Activated CD8-positive, alpha-beta memory T cell treated with anti-CD3 and anti-CD28 coated beads for 48 hours (primary cell): ENCODE results near the gene GPR42.
A peak's percentile ranks its signal among the peaks of the same experiment; 100 is the strongest.
"Not testable (repeated sequence)": the region's sequence is repeated elsewhere in the genome, so short reads cannot be mapped to it uniquely, and the experiment has no call there.

Source experiments
- DNase-seq, 3 experiments: peaks; one replicate each; pipeline ENCODE4 v3.0.0-alpha.2; 2020; ENCODE audit warnings: low read depth in 2 of 3, low spot score in 2 of 3

Gene GPR42

DNA sequence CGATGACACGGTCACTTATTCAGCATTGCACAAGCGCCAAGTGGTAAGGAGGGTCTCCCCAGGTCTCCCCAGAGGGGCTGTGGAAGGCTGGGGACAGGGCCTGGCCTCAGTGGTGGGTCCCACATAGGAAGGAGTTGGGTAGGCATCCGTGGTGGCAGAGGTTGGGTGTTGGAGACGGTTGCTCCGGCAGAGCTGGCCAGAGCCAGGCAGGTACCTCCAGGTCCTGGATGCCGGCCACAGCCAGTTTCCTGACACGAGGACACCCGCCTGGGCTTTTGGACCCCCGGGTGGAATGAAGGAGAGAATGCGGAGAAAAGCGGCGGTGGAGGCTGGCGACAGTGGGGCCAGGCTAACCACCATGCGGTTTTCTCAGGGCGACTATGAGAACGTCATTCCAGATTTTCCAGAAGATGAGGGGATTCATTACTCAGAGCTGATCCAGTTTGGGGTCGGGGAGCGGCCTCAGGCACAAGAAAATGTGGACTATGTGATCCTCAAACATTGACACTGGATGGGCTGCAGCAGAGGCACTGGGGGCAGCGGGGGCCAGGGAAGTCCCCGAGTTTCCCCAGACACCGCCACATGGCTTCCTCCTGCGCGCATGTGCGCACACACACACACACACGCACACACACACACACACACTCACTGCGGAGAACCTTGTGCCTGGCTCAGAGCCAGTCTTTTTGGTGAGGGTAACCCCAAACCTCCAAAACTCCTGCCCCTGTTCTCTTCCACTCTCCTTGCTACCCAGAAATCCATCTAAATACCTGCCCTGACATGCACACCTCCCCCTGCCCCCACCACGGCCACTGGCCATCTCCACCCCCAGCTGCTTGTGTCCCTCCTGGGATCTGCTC, 24.4 kb upstream of the GPR42 start:
- DNase-seq = peak in 2 of 3 experiments; percentile 42 to 56

DNA sequence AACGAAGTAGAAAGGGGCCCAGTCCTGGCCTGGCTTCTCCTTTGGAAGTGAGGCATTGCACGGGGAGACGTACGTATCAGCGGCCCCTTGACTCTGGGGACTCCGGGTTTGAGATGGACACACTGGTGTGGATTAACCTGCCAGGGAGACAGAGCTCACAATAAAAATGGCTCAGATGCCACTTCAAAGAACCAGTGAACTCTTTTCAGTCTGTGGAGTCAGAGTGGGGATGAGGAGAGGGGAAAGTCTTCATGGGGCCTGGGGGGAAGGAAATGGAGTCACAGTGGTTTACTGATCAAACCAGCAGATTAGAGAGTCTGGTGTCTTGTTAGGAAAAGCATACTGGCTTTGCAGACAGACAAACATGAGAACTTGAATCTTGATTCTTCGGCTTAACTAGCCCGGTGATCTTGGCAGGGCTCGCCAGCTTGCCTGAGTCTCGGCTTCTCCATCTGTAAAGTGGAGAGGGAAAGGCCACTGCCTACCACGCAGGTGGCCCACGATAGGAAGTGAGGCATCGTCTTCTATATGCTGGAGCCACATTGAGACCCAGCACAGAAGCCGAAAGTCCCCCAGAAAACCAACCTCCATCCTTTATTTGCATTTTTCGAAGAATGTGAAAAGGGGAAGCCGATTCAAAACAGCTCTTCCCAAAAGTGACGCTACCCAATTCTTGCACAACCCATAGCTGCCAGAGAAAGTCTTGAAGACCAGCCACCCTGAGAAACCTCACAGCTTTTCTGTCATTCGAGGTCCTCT, 23.5 kb upstream of the GPR42 start, which contains the start of gene FFAR1:
Gene FFAR1 (plus strand): TSS at position 732 of the 759 bp plus-strand sequence. CDS start 3,650 bp downstream, outside the sequence.
- DNase-seq = peak; percentile 36 to 45 (median 43)

DNA sequence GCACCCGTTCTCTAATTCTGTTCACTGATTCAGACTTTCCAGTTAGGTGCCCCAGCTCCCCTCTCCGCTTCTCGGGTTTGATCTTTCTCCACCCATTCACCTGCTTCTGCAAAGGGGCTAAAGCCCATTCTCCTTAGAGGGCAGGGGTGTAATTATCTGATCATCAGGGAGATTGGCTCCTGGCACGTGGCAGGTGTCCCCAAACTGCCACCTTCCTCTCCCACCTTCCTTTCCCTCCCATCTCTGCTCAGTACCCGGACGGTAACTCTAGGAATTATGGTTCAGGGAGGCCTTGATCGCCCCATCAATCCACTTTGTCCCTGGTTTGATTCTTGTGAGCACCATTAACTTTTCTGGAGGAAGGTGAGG, 23.0 kb upstream of the GPR42 start:
- no peak for DNase-seq

DNA sequence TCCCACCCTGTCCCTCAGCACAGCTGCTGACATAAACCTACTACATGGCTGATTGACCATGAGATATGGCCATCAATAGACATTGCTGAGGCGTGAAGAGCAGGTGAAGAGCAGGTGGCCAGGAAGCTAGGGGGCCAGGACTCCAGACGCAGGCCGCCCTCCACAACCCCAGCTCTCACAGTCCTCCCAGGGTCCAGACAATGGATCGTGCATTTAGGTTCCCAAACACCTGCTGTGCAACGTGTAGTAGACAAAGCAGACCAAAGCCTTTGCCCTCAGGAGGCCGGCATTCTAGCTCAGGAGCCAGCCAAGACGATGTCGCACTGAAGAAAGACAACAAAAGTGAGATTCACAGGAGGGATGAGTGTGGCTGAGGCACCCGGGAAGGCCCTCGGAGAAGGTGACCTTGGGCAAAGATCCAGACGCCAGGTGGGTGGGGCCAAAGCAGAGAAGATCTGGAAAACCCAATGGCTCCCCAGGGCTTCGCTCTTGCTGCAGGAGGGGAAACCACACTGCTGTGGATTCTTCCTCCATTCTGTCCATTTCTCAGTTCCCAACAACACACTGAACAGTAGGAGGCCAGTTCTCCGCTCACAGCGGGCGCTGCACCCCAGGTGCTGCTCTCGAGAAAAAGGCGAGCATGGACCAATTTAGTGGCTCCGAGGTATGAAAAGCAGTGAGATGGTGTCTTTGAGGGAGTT, 21.8 kb upstream of the GPR42 start:
- DNase-seq = no peak

DNA sequence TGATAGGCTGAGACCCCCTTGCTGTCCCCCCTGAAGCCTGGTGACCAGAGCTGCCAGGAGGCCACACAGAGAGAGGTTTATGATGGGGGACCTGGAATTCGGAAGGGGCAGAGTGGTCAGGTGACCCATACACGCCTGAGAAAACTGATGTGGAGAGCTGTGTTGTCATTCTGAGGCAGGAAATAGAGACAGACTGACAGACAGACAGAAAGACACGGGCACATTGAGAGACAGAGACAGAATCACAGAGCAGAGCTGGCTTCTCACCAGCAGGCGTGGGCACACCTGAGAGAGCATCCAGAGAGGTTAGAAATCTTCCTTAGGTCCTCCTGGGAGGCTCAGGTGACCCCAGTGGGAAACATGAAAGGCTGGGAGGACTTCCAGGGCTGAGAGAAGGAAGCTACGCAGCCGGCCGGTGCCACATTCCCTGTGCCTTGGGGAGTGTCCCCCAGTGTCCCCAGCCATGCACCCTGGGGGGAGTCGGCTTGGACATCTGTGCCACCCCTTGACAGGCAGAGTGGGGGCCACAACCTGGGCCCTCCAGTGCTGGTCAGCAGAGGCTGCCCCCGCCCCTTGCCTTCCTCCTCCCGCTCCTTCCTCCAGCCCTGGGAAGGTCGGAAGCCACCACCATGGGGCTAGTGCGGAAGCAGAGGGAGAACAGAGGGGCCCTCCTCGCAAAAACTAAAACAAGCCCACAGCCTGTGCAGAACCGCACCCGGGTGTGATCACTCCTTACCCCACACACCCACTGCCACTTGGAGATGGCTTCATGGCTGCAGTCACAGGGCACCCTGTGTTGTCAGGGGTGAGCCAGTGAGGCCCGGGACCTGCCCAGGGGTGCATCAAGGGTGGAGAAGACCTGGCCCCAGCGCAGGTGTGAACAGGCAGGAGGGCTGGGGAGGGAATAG, 21.0 kb upstream of the GPR42 start:
- DNase-seq = no peak

DNA sequence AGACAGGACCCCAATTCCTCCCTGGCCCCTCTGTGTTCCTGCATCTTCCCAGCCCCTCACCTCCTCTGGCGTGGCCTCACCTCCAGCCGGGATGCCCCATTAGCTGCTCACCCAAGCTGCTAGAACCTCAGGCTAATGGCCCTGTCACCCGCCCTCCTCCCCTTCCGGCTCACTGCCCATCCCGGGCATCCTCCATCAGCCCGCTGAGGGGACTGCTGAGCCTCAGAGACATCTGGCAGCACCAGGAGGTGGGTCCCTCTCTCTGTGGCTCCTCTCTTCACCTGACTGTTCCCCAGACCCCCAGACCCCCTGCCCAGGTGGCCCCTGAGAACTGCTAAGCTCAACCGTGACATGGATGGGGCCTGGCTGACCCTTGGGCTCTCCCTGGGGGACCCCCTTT, 20.3 kb upstream of the GPR42 start:
- no peak for DNase-seq

DNA sequence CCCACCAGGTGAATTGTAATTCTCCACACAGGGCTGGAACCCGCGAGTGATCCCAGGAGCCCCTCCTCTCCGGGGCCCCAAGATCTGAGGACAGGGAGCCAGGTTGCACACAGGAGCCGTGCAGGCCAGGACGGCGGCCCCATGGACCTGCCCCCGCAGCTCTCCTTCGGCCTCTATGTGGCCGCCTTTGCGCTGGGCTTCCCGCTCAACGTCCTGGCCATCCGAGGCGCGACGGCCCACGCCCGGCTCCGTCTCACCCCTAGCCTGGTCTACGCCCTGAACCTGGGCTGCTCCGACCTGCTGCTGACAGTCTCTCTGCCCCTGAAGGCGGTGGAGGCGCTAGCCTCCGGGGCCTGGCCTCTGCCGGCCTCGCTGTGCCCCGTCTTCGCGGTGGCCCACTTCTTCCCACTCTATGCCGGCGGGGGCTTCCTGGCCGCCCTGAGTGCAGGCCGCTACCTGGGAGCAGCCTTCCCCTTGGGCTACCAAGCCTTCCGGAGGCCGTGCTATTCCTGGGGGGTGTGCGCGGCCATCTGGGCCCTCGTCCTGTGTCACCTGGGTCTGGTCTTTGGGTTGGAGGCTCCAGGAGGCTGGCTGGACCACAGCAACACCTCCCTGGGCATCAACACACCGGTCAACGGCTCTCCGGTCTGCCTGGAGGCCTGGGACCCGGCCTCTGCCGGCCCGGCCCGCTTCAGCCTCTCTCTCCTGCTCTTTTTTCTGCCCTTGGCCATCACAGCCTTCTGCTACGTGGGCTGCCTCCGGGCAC, 19.3 kb upstream of the GPR42 start:
- no peak for DNase-seq

DNA sequence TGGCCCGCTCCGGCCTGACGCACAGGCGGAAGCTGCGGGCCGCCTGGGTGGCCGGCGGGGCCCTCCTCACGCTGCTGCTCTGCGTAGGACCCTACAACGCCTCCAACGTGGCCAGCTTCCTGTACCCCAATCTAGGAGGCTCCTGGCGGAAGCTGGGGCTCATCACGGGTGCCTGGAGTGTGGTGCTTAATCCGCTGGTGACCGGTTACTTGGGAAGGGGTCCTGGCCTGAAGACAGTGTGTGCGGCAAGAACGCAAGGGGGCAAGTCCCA, 18.8 kb upstream of the GPR42 start:
- DNase-seq = no peak

DNA sequence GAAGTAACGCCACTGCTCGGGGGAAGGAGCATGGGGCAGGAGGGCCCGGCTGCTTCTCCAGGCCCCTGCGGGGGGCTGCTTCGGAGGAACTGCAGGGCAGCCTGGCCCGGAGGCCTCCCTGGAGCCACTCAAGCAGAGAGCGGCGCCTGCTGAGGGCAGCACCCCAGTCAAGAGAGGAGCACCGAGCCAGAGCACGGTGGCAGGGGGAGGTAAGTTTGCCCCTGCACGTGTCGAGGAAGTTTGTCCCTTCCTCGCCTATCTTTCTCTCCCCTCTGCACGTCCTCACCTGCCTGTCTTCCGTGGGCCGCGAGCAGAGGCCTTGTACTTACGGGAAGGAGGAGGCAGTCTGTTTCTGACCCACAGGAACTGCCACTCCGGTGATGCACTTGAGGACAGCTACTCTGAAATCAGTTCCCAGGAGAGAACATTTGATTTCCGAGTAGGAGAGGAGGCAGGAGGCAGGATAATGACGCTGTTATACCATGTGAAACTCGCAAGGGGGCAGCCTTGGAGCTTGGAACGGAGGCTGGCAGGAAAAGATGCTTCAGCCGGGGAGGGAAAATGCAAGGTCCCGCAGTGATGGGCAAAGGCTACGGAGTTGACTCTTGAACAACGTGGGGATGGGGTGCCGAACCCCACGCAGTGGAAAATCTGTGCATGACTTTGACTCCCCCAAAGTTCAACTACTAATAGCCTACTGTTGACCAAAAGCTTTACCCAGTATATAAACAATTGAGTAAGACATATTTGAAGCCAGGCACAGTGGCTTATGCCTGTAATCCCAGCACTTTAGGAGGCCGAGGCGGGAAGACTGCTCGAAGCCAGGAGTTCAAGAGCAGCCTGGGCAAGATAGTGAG, 18.2 kb upstream of the GPR42 start:
- peak; percentile 28 to 60 (median 40) for DNase-seq

DNA sequence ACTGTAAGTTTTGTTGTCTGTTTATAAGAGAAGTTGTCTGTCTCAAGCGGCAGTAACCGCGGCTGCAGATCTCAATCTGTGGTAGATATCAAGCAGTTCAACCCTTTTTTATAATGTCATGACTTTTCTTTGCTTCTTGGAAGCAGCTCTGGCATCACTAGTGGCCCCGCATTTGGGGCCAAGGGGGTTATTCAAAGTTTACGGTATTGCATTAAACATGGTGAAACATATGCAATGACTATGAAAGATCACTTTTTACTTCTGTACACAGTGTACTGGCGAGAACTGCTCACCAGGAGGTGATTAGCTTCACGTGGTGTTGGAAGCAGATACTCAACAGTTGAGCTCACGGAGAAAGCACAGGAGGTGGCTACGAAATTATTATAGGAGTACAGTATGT, 17.2 kb upstream of the GPR42 start:
- no peak for DNase-seq

DNA sequence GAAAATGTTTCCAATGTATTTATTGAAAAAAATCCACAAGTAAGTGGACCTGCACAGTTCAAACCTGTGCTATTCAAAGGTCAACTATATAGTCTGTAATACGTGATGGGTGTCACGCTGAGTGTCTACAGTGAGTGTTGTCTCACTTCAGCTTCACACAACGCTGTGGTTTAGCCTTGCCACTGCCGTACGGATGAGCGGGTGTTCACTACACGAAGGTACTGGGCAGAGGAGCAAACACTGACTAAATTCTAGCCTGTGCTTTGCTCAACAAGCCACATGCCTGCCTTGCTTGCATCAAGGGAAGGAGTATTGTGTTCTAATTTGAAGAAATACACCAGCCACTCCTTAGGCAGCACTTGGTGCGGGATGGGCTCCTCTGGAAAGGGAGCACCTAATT, 16.0 kb upstream of the GPR42 start:
- DNase-seq = no peak

DNA sequence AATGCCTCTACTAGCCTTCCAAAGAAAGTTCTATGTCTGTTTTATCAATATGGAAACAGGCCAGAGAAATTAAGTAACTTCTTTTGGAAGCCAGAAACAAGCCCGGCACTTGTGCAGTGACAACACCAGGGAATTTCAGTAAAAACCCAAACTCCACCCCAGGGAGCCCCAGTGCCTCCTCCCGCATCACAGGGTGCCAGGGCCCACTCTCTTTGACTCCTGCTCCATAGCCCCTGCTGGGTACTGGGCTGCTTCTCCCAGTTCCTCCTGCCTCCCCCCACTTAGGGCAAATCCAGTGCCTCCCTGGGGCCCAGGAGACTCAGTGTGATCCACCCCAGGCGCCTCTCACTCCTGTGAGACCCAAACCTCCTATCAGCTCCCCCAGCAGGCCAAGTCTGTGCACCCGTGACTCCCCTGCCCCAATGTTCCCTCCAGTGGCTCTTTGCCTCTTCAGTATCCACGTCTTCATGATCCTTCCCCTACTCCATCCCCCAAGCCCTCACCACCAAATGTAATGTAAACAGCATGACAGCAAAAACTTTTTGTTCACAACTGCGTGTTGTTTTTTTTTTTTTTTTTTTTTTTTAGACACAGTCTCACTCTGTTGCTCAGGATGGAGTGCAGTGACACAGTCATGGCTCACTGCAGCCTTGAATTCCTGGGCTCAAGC, 14.9 kb upstream of the GPR42 start:
- DNase-seq = no peak

DNA sequence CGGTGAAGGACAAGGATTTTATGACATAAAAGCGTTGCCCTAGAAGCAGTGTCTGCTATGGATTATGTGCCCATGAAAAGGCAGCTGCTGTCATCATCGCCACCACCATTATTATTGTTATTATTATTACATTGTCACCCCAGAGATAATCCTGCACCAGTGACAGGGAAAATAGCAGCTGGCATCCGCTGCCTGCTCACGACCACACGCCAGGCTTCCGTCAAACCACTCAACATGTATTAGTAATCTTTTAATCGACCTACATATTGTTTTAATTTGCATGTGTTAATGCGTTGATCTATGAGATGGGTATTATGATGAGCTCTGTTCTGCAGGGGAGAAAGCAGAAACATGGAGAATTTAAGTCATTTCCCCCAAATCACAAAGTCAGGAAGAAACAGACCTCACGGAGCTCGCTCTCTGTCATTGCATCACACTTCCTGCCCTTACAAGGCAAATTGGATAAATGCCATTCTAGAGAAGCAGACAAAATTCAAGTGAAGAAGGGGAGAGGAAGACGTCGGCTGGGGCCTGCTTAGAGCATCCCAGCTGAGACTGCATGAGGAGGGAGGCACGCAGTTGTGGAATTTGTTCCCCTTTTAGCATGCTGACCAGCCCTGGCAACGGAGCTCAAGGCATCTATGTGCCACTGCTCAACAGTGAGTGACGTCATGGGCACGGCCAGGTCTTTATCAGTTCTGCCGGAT, 12.8 kb upstream of the GPR42 start, which contains the start of gene FFAR3:
Gene FFAR3 (plus strand): TSS at position 594 of the 707 bp plus-strand sequence. CDS start 431 bp downstream, outside the sequence.
- no peak for DNase-seq

DNA sequence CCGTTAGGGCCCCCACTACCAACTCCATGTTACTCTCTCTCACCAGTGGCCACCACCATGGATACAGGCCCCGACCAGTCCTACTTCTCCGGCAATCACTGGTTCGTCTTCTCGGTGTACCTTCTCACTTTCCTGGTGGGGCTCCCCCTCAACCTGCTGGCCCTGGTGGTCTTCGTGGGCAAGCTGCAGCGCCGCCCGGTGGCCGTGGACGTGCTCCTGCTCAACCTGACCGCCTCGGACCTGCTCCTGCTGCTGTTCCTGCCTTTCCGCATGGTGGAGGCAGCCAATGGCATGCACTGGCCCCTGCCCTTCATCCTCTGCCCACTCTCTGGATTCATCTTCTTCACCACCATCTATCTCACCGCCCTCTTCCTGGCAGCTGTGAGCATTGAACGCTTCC, 12.0 kb upstream of the GPR42 start:
- DNase-seq = not testable (repeated sequence)

DNA sequence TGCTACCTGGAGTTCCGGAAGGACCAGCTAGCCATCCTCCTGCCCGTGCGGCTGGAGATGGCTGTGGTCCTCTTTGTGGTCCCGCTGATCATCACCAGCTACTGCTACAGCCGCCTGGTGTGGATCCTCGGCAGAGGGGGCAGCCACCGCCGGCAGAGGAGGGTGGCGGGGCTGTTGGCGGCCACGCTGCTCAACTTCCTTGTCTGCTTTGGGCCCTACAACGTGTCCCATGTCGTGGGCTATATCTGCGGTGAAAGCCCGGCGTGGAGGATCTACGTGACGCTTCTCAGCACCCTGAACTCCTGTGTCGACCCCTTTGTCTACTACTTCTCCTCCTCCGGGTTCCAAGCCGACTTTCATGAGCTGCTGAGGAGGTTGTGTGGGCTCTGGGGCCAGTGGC, 11.5 kb upstream of the GPR42 start:
- not testable (repeated sequence) for DNase-seq

DNA sequence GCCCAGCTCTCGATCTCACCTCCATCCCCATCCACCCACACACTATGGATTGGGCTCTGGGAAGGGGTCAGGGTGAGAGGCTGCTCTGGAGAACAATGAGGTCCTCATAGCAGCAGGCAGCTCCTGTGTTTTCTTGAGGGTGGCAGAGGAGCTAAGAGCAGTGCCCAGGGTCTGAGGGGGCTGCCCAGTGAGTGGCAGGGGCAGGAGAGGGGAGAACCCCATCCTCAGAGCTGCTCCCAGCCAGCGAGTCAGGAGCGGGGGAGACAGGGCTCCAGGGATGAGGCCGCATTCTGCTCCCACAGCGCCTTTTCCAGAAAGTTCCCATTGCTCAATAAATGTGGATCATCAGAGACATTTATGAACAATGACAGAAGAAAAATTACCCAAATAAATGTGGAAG, 10.8 kb upstream of the GPR42 start:
- not testable (repeated sequence) for DNase-seq

DNA sequence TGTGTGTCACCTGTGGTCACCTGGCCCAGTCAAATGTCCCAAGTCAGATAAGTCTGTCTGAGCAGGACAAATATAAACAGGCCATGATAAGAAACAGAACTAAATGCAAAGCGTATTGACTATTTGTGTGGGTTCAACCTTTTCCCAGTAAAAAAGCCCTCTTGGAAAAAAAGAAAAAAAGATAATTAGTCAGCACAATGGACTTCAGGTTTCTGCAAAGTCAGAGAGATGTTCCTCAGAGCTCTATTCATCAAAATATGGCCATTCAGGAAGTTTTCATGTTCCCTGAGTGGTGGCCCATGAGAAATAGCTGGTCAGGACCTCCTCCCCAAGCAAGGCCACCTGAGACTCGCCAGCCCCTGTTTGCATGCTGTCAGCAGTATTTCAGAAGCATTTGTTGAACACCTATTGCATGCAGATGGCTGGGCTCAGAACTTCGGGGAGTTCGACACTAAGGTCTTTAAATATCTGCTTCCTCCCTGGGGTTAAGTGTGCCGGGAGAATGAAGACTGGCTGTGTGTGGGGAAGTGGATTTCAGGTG, 9.9 kb upstream of the GPR42 start:
- DNase-seq = no peak
